Prostate gland (tissue), 2 donors: ENCODE measurements around the gene NUP210L.

Source experiments
- CTCF ChIP-seq, 4 experiments: fragments of 200-600 bp in 2 of 4; fragments of 450-650 bp in 2 of 4; sonication (generic) in 2 of 4; IDR thresholded peaks; 1 replicate in 3 of 4; 2 replicates in 1 of 4; pipeline ENCODE4 v1.5.1; 2016 to 2019; ENCODE audit warnings: antibody characterized with exemption in 4 of 4, mild to moderate bottlenecking in 2 of 4, moderate library complexity in 2 of 4
- POLR2A ChIP-seq: fragments of 450-650 bp; IDR thresholded peaks from one replicate; pipeline ENCODE4 v1.6.1; 2016; ENCODE audit warnings: antibody characterized with exemption, mild to moderate bottlenecking
- POLR2AphosphoS5 ChIP-seq: sonication (generic); formaldehyde crosslinking; IDR thresholded peaks from one replicate; pipeline ENCODE4 v1.6.1; 2017; ENCODE audit warnings: antibody characterized with exemption

GRCh38 chr1:153951801-153952200 is 203.1 kb downstream of the NUP210L start:
- TF ChIP-seq POLR2A (no peak), CTCF (IDR thresholded peaks at IDR 0.05) (no peak), POLR2AphosphoS5 (no peak)
